ENCODE measurements around the gene SIGLEC12.
A peak's percentile ranks its signal among the peaks of the same experiment; 100 is the strongest.

SIGLEC12 gene

DNA sequence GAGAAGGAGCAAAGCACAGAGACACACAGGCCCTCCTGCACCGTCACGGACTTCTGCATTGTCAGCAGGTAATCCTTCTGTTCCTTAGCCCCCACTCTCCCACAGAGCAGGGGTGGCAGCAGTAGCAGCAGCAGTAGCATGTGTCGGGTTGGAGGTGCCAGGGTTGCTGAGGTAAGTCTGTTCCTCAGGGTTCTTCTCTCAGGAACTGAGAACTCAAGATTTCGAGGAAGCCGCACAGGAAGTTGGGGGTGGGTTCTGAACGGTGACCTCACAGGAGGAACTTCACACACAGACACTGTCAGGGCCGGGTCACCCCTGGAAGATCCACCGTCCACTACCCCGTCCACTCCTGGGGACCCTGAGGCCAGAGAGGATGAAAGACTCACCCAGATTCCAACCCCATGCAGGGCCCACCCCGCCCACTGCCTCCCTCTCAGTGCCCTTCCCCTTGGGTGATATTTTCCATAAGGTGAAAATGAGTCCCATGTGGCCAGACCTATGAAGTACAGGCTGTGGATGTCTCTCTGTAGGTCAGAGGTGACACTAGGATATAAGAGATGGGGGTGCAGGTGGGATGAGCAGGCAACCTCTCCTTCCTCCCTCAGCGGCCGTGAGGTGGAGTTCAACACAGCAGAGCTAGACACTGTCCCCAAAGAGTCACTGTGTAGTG, at the start of gene SIGLEC12:
Gene SIGLEC12, minus strand, starts transcription at position 207 of the 670 bp plus-strand sequence. Its CDS starts 67 bp downstream, at position 140.
- peak; percentile 47 for DNase-seq

DNA sequence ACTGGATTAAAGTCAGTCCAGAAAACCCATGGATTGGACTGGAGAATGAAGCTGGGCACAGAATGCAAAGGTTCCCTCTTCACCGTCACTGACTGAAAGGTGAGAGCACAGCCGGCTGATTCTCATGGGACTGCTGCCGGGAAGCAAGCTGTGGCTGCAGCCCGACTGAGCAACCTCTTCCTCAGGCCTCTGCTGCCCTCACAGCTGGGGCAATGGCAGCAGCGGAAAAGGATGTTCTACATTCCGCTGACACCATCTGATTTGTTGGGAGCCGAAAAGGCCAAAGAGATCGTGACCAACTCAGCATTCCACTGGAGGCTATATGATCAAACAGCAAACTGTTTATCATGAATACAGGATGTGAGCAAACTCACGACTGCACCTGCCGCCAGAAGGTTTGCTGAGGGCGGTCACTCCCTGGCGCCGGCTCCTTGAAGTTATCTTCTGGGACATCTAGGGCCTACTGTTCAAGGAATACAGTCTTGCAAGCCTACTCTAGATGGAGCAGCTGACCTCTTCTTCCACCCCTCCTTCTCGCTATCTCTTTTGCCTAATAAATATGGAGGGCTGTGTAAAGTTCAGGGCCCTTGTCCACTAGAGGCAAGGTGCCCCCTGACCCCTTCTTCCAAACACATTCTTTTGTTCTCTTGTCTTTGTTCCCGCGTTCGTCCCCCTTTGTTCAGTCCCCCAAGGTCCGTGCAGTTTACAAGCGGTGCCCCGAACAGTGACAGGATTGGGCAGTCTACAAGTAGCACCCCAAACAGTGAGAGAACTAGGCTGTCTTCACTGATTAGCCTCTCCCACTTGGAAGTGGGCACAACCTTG, 49.5 kb upstream of the SIGLEC12 start:
- no peak for DNase-seq

DNA sequence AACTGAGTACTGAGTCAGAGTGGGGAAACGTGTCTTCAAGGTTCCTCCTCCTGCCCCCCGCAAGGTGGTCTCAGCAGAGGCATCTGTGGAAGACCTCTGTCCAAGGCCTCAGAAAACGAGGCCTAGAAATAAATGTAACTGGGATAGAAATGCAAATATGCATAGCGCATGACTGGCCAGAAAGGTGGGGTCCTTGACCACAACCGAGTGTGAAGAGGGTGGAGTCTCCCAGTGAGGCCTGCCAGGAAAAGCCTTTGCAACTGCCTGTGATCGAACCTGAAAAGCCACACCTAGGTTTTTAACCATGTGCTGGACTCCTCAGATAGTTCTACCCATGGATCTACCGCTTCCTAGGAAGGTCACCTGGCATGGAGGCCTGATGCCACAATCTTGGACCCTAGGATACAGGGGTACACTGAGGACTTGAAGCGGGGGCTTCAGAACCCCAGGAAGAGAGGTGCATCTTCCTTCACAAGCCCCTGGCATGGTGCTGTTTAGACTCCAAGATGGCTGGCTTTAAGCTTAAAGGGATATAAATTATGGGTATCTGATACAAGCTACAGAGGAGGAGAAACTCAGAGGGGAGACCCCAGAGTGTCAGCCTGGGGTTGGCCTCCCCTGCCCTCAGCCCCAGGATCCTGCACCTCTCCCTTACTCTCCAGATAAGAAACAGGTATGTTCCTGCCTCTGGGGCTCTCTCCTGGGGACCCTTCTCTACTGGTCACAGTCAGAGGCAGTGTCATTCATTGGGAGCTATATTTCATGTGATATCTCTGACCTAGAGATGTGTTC, 48.1 kb upstream of the SIGLEC12 start:
- no peak for DNase-seq

DNA sequence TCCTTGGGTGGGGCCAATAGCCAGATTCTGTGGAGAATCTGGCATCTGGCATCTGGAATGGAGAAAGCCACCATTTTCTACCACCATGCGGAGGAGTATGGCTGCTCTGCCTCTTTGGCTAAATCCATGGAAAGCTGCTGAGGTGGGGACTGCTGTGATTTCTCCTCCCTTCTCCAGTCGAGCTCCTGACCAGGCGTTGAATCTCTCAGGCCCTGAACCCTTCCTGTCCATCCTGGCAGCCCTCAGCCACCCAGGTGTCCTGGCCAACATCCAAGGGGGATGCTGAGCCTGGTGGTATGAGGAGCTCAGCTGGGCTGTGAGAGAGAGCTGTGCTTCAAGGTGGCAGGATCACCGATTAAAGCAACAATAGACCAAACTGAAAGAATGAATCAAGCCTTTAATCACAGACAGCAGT, 47.3 kb upstream of the SIGLEC12 start:
- DNase-seq, result no peak

DNA sequence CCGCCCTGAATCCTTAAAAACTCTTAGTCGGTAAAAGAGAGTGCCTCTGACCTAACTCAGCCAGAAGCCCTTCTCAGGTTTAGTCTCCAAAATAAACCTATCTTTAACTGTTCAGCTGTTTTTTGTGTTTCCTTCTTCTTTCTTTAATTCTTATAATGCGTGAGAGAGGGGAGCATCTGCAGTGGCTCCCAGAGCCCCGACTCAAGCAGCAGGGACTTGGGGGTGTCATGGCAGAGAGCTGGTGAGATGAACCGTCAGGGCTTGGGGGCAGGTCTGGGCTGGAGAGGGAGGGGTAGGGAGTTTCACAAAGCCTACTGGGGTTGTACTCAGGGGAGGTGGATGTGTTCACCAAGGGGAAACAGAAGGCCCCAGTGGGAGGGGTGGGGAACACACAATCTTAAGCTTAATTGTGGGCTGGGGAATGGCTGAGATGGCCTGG, 46.6 kb upstream of the SIGLEC12 start:
- DNase-seq, result no peak

DNA sequence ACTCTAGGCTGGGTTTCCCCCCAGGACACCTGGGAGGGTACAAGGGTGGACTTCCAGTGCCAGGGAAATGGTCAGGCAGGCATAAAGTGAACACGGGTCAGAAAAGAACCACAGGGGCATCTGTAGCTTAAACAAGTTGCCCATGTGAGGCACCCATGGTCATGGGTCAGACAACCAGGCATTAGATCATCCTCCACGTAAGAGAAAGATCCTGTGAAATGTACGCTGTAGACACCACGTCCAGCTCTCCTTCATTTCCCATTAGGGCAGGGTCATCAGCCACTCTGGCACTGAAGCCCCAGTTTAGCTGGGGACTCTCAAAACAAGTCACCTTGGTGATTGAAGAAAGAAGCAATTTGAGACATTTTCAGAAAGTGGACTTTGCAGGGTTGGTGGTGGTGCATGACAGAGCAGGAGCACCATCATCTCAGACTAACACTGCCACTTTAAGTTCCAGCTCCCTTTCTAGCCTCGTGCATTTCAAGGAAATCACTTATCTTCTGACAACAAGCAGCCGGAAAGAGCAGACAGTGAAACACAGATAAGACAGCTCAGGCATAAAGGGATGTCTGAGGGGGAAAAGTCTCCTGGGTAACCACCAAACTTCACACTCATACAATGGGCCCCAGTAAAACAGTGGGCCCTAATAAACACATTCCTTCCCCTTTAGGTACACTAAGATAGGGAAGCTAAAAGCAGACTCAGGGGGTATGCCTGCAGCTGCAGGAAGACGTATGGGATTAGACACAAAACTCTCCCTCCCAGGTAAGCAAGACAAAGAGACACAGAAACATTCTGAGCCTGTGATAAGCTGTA, 46.0 kb upstream of the SIGLEC12 start:
- DNase-seq, result no peak

DNA sequence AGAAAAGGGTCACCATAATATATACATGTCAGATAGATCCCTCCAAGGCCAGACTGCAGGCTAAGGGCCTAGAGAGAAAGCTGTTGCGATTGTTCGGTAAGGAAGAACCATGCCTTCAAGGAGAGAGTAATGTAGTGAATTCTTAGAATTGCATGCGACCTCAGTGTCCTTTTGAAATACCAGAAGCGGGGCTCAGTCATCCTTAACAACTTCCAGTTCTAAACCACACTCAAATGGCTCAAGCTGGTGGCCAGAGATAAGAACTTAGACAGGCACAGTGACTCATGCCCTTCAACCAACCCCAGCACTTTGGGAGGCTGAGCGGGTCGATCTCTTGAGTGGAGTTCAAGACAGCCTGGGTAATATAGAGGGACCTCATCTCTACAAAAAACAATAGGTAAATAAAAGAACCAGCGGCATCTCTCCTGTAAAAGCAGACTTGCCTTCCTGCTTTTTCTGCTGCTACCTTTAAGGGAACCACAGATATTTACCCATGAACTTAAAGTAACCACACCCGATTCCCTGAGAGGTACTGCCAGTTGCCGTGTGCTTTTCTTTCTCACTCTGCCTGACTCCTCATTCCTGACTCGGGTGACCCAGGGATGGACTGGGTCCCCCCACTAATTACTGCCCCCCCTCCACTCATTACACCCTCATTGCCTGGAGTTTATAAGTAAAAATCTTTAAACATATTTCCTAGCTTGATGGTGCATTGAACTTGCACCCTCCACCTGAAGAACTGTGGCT, 45.2 kb upstream of the SIGLEC12 start:
- DNase-seq, result peak; percentile 26

DNA sequence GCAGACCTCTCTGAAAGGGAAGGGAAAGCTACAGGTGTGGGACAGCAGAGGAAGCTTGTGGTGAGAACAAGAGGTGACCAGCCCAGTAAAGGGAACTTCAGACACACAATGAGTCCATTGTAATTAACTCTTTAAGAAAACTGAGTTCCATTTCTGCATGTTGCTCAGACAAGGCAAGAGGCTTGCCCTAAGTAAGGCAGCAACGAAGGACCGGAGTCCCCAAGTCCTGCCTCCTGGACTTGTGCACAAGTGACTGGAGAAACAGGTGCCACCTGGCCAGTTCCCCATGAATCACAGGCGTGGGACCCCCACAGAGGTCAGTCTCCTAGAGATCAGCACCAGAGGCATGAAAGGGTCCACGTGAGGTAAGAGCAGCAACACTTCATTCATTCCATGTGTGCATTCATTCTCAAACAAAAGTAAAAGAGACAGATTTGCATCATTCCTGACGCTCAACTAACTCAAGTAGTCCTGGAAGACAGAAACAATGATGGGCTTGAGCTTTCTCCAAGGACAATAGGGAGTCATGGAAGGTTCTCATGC, 44.6 kb upstream of the SIGLEC12 start:
- no peak for DNase-seq

DNA sequence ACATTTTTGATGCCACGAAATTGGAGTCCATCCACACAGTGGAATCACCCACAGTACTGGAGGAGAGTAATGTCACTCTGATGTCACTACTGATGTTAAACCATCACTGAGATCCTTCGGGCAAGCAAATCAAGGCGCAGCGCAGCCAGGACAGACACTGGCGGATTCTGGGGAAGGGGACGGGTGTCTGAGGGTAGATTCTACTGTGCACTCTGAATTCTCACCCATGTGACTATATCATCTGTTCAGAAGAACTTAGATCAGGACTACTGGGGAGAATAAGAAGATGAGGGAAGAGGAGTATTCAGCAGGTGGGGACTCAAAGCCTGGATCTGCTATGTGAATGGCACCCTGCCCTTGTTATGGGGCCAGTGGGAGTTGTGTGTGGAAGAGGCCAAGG, 42.4 kb upstream of the SIGLEC12 start:
- DNase-seq, result no peak

DNA sequence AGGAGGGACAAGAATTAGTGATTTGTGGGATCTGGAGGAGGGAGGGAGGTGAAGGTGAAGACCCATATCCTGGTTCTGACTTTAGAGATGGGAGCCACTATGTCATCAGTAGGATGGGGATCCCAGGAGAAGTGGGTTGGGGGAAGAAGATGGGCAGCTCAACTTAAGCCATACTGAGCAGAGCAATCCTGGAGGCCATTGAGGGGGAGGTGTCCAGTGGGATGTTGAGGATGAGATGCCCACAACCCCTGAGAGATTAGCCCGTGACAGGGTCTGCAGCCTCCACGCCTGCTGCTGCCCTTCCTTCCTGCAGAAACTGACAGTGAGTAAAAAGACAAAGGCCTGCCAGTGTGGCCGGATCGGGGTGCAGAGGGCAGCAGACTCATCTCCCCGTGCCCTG, 41.1 kb upstream of the SIGLEC12 start:
- no peak for DNase-seq

DNA sequence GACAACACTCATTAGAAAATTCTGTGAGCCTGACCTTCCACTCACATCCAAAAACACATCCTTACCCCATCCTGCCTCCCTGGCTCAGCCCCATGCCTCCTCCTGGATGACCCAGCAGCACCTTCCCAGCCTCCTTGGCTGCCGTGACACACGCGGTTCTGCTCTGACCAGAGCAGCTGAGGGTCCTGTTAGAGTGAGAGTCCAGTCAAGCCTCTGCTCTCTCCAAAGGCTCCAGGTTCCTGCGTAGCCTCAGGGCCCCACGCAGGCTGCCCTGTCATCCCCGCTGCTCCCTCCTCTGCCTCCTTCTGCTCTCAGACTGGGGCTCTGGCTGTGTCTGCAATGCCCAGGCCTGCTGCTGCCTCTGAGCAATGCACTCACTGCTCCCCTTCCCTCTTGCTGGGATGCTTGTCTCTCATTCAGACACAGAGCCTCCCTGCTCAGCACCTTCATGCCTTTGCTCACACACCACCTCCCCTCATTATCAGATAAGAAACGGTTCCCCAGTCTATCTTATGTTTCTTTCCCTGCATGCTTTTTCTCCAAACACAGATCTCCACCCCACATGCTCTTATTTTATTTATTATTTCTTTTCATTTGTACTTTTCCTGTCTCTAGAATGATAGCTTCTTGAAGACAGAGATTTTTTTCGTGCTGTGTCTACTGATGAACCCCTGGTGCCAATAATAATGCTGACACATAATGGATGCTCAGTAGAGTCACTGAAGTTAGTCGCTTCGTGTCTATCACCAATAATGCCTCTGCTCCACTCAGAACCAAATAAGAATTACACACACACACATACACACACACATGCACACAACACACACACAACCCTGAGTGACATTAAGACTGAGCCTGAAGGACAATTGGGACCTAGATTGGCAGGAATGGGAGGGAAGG, 40.1 kb upstream of the SIGLEC12 start:
- DNase-seq, result no peak

DNA sequence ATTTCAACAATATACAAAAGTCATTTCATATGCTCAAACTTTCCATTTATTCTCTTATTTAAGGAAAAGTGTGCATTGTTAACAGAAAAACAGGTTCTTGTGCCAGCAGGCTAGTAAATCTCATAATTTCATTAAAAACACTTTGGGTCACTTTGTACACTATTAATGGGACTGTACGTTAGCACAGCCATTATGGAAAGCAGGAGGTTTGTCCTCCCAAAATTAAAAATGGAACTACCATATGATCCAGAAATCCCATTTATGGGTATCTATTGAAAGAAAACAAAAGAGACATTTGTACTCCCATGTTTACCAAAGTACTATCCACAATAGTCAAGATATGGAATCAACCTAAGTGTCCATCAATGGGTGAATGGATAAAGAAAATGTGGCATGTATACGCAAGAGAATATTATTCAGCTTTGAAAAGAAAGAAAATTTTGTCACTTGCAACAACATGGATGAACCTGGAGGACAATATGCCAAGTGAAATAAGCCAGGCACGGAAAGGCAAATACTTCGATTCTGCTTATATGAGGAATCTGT, 38.3 kb upstream of the SIGLEC12 start:
- DNase-seq, result no peak

DNA sequence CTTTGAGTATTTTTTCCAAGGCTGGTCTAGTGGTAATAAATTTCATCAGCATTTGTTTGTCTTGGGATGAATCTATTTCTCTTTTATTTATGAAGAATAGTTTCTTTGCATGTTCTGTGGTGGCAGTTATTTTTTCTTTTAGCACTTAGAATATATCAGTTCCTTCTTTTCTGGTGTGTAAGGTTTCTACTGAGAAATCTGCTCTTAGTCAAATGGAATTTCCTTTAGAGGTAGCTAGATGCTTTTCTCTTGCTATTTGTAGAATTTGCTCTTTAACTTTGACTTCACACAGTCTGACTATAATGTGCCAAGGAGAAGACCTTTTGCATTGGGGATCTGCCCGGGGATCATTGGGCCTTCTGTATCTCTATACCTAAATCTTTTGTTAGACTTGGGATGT, 33.9 kb upstream of the SIGLEC12 start:
- no peak for DNase-seq

DNA sequence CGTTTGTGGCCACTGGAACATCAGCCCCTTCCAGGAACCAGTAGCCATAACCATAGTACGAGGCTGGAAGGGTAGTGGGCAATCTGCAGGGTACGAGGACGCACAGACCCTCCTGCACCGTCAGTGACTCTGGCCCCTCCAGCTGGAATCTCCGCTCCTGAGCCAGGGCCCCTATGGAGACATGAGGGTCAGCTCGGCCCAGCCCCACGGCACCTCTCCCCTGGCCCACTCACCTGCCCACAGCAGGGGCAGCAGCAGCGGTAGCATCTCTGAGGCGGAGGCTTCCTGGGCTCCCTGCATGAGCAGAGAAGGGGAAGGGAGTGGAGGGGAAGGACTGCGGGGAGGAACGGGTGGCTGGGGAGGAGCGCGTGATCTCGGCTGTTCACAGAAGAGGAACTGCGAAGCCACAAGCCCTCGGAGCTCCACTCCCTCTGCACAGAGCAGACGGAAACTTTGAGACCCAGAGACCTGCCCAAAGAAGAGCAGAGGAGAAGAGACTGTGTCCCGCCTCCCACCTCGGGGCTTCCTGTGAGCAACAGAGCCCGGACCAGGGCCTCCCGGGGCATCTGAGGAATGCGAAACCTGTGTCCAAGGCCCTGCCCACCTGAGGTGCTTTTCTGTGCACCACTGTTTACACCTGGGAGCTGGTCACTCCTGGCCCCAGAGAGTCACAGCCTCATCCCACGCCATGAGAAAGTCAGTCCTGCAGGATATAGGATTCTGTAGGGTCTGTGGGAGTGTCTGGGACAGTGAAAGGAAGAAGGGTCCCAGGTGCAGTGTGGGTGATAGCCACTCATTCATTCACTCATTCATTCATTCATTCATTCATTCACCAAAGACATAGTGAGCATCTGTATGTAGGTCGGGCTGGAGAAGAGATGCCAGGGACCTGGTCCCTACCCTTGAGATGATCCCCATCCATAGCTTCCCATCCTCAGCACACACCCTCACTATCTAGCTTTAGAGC, 30.0 kb upstream of the SIGLEC12 start, which contains the start of gene SIGLEC6:
Gene SIGLEC6, minus strand, starts transcription at position 322 of the 967 bp plus-strand sequence. Its CDS starts 22 bp downstream, at position 300.
- peak; percentile 34 for DNase-seq

DNA sequence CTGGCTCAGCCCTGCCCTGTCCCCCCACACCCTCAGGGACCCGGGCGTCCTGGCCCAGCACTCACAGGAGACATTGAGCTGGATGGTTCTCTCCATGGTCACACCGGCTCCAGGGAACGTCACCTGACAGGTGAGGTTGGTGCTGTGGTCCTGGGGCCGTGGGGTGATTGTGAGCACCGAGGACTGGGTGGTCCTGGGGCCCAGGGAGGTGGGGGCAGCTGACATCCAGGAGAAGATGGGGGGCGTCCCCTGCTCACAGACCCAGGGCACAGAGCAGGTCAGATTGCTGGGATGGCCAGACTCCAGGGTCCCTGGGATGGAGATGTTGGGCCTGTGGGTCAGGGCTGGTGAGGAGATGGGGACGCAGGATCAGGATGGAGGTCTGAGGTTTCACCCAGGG, 29.0 kb upstream of the SIGLEC12 start:
- no peak for DNase-seq

DNA sequence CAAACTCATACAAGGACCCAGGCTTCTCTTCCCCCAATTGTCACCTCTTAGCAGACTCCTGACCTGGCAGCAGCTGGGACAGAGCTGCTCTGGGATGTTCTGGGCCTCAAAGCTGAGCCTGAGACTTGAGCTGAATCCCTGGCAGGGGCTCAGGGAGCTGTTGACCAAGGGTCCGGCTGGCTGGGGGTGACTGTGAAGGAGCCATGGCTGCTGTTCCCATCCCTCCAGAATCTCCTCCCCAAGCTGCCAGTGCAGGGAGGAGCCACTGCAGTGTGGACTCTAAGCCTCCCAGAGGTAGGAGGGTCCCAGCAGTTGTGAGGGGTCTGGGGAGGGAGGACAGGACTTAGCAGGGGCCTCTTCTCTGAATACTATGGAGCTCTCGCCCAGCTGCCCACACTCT, 27.7 kb upstream of the SIGLEC12 start:
- DNase-seq, result no peak

DNA sequence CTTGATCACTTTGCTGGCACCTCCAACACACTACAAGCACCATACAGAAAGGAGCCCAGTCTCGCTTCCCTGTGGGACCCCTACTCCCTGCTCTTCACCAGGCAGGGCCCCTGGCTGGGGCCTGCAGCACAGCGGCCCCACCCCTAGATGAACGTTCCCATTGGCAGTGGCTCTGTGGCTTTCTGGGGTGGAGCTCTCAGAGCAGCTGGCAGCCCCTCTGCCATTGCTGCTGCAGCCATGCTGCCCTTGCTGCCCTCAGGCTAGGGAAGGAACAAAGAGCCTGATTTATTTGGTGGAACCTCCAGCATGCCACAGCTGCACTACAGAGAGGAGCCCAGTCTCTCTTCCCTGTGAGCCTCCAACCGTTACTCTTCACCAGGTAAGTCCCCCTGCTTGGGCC, 24.1 kb upstream of the SIGLEC12 start:
- DNase-seq, result no peak

DNA sequence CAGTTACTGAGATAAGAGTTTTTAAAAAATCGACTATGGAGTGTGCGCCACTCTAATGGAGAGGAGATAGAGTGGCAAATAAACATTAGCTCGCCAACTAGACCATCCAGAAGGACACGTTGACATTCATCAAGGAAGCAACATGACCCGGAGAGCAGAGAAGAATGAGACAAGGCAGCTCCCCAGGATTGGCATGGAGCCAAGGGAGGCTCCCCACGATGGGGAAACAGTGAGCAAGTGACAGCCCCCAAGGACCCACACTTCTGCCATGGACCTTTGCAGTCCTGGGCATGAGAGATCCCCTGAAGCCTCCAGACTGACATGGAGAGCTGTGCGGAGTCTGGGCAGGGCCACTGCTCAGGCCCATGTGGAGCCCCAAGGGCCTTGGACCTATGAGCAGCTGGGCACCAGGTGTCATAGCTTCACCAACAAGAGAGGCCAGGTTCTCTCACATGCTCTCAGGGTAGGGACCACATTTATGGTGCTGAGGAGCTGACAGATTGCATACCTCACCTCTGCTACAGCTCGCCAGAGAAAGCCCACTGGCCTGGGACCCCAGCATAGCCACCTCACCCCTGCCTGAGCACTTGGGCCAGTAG, 23.2 kb upstream of the SIGLEC12 start:
- DNase-seq, result no peak

Data from stimulated activated CD4-positive, alpha-beta T cell treated with anti-CD3 and anti-CD28 coated beads, Interleukin-15, amount 100 ng/mL, for 24 hours (primary cell).